ENCODE measurements around the gene ASCL4.

DNA sequence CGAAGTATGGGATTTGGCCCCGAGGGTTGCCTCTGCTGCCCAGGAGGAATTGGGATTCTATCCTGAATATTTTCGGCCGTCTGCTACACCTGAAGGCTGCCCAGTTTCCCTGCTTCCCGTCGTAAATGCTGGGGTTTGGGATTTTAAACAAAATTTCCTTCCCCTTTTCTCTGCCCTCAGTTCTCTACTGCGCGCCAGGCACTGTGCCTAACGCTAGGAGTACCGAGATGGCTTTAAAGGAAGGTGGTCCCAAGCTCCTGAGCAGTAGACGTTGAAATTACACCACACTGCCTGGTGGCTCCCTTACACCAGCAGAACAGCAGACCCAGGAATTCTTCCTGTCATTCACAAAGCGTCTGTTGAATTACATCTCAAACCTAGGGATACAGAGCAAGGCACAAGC, 13.0 kb upstream of the ASCL4 start:
- TF ChIP-seq, protein P1, sequence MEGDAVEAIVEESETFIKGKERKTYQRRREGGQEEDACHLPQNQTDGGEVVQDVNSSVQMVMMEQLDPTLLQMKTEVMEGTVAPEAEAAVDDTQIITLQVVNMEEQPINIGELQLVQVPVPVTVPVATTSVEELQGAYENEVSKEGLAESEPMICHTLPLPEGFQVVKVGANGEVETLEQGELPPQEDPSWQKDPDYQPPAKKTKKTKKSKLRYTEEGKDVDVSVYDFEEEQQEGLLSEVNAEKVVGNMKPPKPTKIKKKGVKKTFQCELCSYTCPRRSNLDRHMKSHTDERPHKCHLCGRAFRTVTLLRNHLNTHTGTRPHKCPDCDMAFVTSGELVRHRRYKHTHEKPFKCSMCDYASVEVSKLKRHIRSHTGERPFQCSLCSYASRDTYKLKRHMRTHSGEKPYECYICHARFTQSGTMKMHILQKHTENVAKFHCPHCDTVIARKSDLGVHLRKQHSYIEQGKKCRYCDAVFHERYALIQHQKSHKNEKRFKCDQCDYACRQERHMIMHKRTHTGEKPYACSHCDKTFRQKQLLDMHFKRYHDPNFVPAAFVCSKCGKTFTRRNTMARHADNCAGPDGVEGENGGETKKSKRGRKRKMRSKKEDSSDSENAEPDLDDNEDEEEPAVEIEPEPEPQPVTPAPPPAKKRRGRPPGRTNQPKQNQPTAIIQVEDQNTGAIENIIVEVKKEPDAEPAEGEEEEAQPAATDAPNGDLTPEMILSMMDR (conservative IDR thresholded peaks at IDR 0.05; ENCODE audit: low read length), result no peak
- TF ChIP-seq EZH2phosphoT487 (IDR thresholded peaks at IDR 0.05; ENCODE audit: borderline replicate concordance), result no peak

Measured in Loucy (cell line).